Measurements from ENCODE around the gene NANS.

Gene NANS

GRCh38 chr9:98038958-98039357 is 17.6 kb upstream of the NANS start:
- DNase-seq (ENCODE audit: low read depth in 3 of 3): no peak

GRCh38 chr9:98039607-98040017 is 16.9 kb upstream of the NANS start:
- no peak for DNase-seq (ENCODE audit: low read depth in 3 of 3)

DNA sequence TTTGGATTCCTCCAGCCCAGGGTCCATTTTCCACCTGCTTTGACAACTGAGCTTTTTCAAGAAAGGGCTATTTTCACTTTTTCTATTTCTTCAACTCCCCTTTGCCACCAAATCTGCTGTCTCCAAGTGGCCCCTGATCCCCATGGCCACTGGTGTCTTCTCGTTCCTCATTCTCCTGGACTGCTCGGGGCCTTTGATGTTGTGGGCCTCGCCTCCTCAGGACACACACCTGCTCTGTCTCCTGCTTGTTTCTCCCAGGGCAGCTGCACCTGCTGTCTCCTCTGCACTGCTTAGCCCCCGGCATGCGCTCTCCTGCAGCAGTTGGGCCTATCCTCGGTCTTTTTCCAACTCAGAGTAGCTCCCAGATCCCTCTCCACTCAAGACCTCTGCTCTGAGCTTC is 16.3 kb upstream of the NANS start:
- no peak for DNase-seq (ENCODE audit: low read depth in 3 of 3)

DNA sequence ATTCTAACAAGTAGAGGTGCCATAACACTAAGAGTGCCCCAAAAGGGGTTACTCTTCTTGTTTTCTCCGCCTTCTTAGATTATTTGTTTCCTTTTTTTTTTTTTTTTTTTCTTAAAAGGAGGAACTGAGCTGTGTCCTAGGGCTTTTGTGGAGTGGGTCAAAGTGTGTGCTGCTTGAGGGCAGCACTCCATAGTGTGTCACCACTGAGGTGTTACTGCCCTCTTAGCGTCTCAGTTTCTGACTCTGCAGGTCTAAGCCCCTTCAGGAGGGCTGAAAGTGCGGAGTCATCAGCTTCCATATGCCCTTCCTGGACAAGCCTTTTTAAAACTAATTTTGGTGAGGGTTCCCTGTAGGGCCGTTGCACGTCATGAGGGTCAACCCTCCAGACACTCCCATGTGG is 12.6 kb upstream of the NANS start:
- no peak for DNase-seq (ENCODE audit: low read depth in 3 of 3)

- DNase-seq (ENCODE audit: low read depth in 3 of 3): no peak
Measured at GRCh38 chr9:98045234-98046179, 11.0 kb upstream of the NANS start.

- no peak for DNase-seq (ENCODE audit: low read depth in 3 of 3)
Measured at GRCh38 chr9:98046180-98046543, 10.4 kb upstream of the NANS start.

- DNase-seq (ENCODE audit: low read depth in 3 of 3): no peak
Measured at GRCh38 chr9:98047002-98047401, 9.5 kb upstream of the NANS start.

GRCh38 chr9:98049288-98050072 is 7.1 kb upstream of the NANS start:
- DNase-seq (ENCODE audit: low read depth in 3 of 3): no peak

GRCh38 chr9:98050351-98050750 is 6.2 kb upstream of the NANS start:
- no peak for DNase-seq (ENCODE audit: low read depth in 3 of 3)

DNA sequence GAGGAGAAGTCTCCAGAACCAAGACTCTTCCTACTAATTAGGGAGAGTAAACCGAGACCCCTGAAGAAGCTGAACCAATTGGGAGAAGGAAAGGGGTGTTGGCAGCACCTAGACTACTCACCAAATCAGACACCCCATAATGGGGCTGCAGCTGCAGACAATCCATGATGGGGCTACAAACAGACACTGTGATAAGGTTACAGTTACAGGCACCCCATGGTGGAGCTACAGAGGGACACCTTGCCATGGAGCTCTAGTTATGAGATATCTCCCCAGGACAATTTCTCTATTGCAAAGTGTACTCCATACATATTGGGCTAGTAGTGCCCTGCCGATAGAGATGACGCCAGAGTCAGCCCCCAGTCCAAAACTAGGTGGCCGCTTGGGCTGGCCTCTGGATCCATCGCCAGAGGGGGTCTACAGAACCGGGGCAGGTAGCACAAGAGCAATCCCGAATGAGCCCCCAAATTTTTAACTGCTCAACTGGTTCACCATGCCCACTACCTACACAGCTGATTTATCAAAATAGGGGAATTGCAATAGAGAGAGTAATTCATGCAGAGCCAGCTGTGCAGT is 2.1 kb upstream of the NANS start:
- DNase-seq (ENCODE audit: low read depth in 3 of 3): no peak

GRCh38 chr9:98057138-98057799 is 737 bp downstream of the NANS start:
- no peak for DNase-seq (ENCODE audit: low read depth in 3 of 3)

DNA sequence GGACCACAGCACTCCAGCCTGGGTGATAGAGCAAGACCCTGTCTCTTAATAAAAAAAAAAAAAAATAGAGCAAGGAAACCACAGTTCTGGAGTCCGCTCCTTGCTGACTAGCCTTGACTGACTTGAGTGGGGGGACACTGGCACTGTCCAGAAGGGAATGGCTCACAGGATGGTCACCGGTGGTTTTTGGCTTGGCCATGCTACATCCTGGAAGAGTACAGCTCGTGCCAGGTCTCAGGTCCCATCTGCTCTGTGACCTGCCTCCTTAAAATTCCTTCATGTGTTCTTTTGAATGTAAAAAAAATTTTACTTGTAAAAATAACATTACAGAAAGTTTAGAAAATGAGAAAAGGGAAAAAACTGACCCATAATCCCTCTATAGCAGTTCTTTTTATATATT is 5.6 kb downstream of the NANS start:
- DNase-seq (ENCODE audit: low read depth in 3 of 3): no peak

DNA sequence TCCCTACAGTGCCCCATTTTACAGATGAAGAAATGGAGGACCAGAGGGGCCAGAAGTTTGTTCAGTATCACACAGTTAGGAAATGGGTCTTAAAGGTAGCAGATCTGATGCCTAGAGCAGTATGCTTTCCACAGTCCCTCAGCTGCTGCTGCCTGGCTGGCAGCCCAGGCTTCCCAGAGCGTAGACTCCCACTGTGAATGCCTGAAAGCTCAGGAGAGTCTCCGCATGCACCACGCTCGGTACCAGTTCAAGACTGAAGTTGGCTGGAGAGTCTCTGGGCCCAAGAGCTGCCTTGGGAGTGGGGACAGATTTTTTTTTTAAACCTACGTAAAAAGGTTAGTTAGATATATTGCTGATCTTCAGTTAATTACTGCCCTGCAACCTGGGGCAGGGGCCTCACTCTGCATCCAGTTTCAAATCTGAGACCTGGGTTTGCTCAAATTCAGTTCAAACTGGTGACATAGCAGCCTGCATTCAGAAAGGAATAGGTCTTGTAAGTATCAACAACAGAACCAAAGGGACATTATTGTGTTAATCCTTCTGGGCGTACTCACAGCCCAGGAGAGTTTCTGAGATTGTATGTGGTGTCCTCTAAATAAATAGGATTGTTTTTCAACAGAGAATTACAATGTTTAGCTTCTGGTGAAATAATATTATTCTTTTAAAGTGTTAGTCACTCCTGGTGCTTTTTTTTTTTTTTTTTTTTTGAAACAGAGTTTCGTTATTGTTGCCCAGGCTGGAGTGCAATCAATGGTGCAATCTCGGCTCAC is 8.3 kb downstream of the NANS start:
- DNase-seq (ENCODE audit: low read depth in 3 of 3): no peak

DNA sequence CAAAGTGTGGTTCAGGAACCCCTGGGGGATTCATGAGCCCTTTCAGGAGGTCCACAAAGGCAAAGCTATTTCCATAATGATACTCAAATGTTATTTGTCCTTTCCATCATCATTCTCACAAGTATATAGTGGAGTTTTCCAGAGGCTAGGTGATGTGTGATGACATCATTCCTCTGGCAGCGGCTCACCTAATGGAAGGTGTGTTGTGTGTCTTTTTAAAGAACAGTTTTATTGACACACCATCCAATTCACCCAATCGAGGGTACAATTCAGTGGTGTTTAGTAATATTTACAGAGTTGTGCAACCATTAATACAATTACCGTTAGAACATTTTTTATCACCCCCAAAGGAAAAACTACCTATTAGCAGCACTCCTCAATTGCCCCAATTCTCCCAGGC is 9.7 kb downstream of the NANS start:
- no peak for DNase-seq (ENCODE audit: low read depth in 3 of 3)

DNA sequence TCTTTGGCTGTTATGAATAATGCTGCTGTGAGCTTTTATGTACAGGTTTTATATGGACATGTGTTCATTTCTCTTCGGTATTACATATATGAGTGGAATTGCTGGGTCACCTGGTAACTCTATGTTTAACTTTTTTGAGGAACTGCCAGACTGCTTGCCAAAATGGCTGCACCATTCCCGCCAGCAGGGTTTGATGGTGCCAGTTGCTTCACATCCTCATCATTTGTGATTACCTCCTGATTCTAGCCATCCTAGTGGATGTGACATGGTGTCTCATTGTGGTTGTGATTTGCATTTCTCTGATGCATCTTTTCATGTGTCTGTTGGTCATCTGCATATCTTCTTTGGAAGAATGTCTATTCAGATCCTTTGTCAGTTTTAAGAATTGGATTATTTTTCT is 10.7 kb downstream of the NANS start:
- DNase-seq (ENCODE audit: low read depth in 3 of 3): no peak

- no peak for DNase-seq (ENCODE audit: low read depth in 3 of 3)
Measured at GRCh38 chr9:98069551-98069950, 13.0 kb downstream of the NANS start.

- no peak for DNase-seq (ENCODE audit: low read depth in 3 of 3)
Measured at GRCh38 chr9:98070704-98071103, 14.2 kb downstream of the NANS start.

DNA sequence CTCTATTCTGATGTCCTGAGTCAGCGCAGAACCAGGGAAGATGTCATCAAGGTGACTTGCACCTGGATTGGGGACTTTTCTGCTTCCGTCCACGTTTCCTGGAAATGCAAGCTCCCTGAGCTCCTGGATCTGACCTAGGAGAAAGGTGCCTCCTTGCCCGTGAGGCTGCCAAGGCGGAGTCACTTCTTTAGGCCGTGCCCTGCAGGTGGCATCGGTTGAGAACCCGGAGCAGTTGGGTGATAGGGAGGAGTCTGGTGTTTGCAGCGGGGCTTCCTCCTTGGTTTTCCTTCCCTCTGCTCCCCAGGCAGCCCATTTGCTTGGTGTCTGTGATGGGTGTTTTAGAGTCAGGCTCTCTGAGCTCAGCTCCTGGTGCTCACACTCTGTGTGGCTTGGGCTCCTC is 15.2 kb downstream of the NANS start:
- no peak for DNase-seq (ENCODE audit: low read depth in 3 of 3)

DNA sequence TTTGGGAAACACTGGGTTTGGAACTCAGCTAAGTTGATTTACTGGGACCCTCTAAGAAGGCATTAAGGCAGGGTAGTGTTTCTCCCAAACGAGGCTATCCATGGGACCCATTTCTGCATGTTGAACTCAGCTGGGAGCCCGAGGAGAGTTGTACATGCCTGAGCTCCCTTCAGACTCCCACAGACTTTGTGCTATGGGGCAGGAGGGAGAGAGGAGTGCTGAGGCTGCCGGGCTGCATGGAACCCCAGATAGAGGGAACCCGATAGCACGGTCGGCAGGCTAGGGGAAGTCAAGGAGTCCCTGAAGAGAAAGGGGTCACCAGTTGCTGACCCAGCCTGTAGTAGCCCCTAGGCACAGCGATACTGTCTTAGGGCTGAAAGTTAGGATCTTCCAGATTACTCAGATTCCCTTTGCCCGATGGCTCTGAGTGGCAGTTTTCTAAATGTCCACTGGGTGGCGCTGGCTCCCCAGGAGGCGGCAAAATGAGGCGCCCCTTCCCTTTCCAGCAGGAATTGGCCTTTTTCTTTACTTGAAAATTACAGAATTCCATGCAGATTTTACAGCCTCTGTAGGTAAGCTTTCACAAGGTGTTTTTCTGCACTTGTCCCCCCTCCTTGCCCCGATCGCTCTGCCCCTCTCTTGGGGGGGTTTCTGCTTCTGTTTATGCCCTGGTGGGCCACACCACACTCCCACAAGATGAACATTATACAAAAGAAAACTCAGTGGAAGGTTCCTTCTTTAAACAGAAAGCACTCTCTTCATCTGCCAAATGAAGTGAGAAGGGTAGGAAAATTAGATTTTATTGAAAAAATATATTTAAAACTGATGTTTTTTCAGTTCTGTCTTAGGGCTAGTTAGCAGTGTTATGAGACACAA is 17.8 kb downstream of the NANS start:
- DNase-seq (ENCODE audit: low read depth in 3 of 3): peak; percentile 43 to 59 (median 49)

DNA sequence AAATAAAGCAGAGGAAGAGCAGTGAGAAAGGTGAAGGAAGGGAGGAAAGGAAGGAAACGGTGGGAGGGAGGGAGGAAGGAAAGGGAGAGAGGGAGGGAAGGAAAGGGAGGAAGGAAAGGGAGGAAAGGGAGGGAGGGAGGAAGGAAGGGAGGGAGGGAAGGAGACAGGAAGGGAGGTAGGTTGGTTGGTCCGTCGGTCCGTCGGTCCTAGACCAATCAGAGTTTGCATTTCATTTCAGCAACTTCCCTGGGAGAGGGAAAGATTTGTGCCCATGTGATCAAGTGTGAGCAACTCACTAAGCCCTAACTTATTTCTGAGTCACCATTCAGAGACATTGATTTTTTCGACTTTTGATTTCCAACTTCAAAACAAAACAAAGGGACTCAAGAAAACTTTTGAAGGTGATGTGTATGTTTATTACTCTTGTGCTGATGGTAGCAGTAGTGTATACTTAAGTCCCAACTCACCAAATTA is 18.8 kb downstream of the NANS start:
- no peak for DNase-seq (ENCODE audit: low read depth in 3 of 3)
